IPS-18a (cell line): ENCODE data around the gene DPPA3.
A peak's percentile ranks its signal among the peaks of the same experiment; 100 is the strongest.
"Not testable (repeated sequence)": the region's sequence is repeated elsewhere in the genome, so short reads cannot be mapped to it uniquely, and the experiment has no call there.

Experiments
- H3K27ac ChIP-seq: one replicate; pipeline ENCODE4 v1.5.1; 2013; ENCODE audit warnings: low read length
- H3K27me3 ChIP-seq: one replicate; pipeline ENCODE4 v1.6.1; 2013; ENCODE audit warnings: mild to moderate bottlenecking, low read length; ENCODE audit not compliant: control insufficient read depth, insufficient read depth
- H3K36me3 ChIP-seq: one replicate; pipeline ENCODE4 v1.6.1; 2013; ENCODE audit warnings: low read depth, low read length; ENCODE audit not compliant: control insufficient read depth
- H3K4me1 ChIP-seq: one replicate; pipeline ENCODE4 v1.6.1; 2013; ENCODE audit warnings: low read depth, low read length; ENCODE audit not compliant: control insufficient read depth
- H3K4me3 ChIP-seq: one replicate; pipeline ENCODE4 v1.5.1; 2013; ENCODE audit warnings: low read length
- H3K9ac ChIP-seq: one replicate; pipeline ENCODE4 v1.6.1; 2013; ENCODE audit warnings: mild to moderate bottlenecking, low read length, moderate library complexity
- H3K9me3 ChIP-seq: one replicate; pipeline ENCODE4 v1.6.1; 2013; ENCODE audit warnings: low read depth, low read length; ENCODE audit not compliant: control insufficient read depth

DPPA3 gene

GRCh38 chr12:7711133-7711532 lies at the start of gene DPPA3:
Gene DPPA3, plus strand, starts transcription at chr12:7711433. Its CDS starts 138 bp downstream, at chr12:7711571.
- Histone ChIP-seq H3K36me3 (no peaks in the 10 kb centered on the region), H3K27me3 (no peaks in the 10 kb centered on the region), H3K9me3 (no peaks in the 10 kb centered on the region), H3K9ac (no peak within 1 kb of the TSS), H3K4me3 (no peak within 1 kb of the TSS), H3K4me1 (peaks cover 13% of the 10 kb centered on the region), H3K27ac (no peak within 1 kb of the TSS)

- H3K36me3 ChIP-seq = no peaks in the 10 kb centered on the region
- no peaks in the 10 kb centered on the region for H3K4me1 ChIP-seq
- H3K27ac ChIP-seq = no peak overlapping the region
- H3K9me3 ChIP-seq = no peaks in the 10 kb centered on the region
- H3K27me3 ChIP-seq = no peaks in the 10 kb centered on the region
- no peak overlapping the region for H3K4me3 ChIP-seq
- no peak overlapping the region for H3K9ac ChIP-seq
Measured at GRCh38 chr12:7661741-7662140, 49.5 kb upstream of the DPPA3 start.

- Histone ChIP-seq H3K27ac (no peak overlapping the region), H3K27me3 (no peaks in the 10 kb centered on the region), H3K9ac (no peak overlapping the region), H3K4me1 (no peaks in the 10 kb centered on the region), H3K4me3 (no peak overlapping the region), H3K9me3 (no peaks in the 10 kb centered on the region), H3K36me3 (no peaks in the 10 kb centered on the region)
Measured at GRCh38 chr12:7666595-7666994, 44.6 kb upstream of the DPPA3 start.

DNA sequence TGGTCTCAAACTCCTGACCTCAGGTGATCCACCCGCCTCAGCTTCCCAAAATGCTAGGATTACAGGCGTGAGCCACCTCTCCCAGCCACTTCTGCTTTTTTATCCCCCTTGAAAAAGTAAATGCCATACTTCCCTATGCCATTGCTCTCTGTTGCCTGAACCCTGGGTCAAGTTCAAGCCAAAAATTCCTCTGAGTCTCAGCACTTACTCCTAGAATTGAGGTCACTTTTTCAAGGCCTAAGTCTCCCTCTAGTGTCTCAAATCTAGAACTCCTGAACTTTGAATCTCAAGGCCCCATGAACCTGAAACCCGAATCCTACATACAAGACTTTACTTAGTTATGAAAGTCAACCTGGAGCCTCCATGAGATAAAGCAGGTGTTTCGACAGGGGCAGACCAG lies 44.1 kb upstream of the DPPA3 start:
- Histone ChIP-seq H3K36me3 (no peaks in the 10 kb centered on the region), H3K4me1 (no peaks in the 10 kb centered on the region), H3K4me3 (no peak overlapping the region), H3K27me3 (no peaks in the 10 kb centered on the region), H3K27ac (no peak overlapping the region), H3K9me3 (no peaks in the 10 kb centered on the region), H3K9ac (no peak overlapping the region)

DNA sequence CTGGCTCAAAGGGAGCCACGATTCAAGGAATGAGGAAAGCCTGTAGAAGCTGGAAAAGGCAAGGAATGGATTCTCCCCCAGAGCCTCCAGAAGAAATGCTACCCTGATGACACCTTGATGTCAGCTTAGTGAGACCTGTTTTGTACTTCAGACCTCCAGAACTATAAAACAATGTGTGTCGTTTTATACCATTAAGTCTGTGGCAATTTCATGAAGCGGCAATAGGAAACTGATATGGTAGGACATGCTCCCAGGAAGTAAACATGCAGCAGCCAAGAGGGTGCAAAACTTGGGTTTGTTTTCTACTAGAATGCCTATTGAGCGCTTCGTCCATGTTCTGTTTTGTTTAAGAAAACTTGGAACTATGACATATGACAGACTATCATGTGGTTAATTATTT lies 43.1 kb upstream of the DPPA3 start:
- no peak overlapping the region for H3K27ac ChIP-seq
- no peaks in the 10 kb centered on the region for H3K36me3 ChIP-seq
- no peak overlapping the region for H3K4me3 ChIP-seq
- H3K9me3 ChIP-seq = no peaks in the 10 kb centered on the region
- H3K9ac ChIP-seq = no peak overlapping the region
- H3K4me1 ChIP-seq = no peaks in the 10 kb centered on the region
- H3K27me3 ChIP-seq = no peaks in the 10 kb centered on the region

- not testable (repeated sequence) for H3K9ac ChIP-seq
Measured at GRCh38 chr12:7675455-7675854, 35.8 kb upstream of the DPPA3 start.

GRCh38 chr12:7677432-7677888 lies 33.8 kb upstream of the DPPA3 start:
- H3K27me3 ChIP-seq, H3K9me3 ChIP-seq, H3K4me1 ChIP-seq, H3K4me3 ChIP-seq, H3K36me3 ChIP-seq, H3K9ac ChIP-seq, H3K27ac ChIP-seq: not testable (repeated sequence)

More at GRCh38 chr12:7675455-7675854, 35.8 kb upstream of the DPPA3 start:
- H3K9me3 ChIP-seq, H3K36me3 ChIP-seq, H3K27me3 ChIP-seq, H3K4me1 ChIP-seq, H3K27ac ChIP-seq, H3K4me3 ChIP-seq: not testable (repeated sequence)

DNA sequence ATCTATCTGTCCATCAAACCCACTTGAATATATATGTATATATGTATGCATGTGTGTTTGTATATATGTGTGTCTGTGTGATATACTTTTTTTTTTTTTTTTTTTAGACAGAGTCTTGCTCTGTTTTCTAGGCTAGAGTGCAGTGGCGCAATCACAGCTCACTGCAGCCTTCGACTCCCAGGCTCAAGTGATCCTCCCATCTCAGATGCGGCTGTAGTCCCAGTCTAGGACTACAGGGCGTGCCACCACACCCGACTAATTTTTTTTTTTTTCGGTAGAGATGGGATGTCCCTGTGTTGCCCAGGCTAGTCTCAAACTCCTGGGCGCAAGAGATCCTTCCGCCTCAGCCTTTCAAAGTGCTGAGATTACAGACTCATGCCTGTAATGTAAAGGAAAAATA lies 32.5 kb upstream of the DPPA3 start:
- Histone ChIP-seq H3K27me3 (no peaks in the 10 kb centered on the region), H3K36me3 (no peaks in the 10 kb centered on the region), H3K4me3 (no peak overlapping the region), H3K27ac (no peak overlapping the region), H3K4me1 (no peaks in the 10 kb centered on the region), H3K9me3 (no peaks in the 10 kb centered on the region), H3K9ac (no peak overlapping the region)

GRCh38 chr12:7679251-7680045 lies 31.8 kb upstream of the DPPA3 start:
- Histone ChIP-seq H3K27me3 (no peaks in the 10 kb centered on the region), H3K27ac (no peak overlapping the region)

GRCh38 chr12:7681535-7681934 lies 29.7 kb upstream of the DPPA3 start:
- no peaks in the 10 kb centered on the region for H3K9me3 ChIP-seq
- no peaks in the 10 kb centered on the region for H3K36me3 ChIP-seq
- no peak overlapping the region for H3K27ac ChIP-seq
- no peak overlapping the region for H3K9ac ChIP-seq
- H3K4me1 ChIP-seq = no peaks in the 10 kb centered on the region
- H3K4me3 ChIP-seq = no peak overlapping the region
- H3K27me3 ChIP-seq = no peaks in the 10 kb centered on the region

More at GRCh38 chr12:7679251-7680045, 31.8 kb upstream of the DPPA3 start:
- no peaks in the 10 kb centered on the region for H3K9me3 ChIP-seq
- no peaks in the 10 kb centered on the region for H3K4me1 ChIP-seq
- H3K4me3 ChIP-seq = no peak overlapping the region
- H3K36me3 ChIP-seq = no peaks in the 10 kb centered on the region
- H3K9ac ChIP-seq = no peak overlapping the region

DNA sequence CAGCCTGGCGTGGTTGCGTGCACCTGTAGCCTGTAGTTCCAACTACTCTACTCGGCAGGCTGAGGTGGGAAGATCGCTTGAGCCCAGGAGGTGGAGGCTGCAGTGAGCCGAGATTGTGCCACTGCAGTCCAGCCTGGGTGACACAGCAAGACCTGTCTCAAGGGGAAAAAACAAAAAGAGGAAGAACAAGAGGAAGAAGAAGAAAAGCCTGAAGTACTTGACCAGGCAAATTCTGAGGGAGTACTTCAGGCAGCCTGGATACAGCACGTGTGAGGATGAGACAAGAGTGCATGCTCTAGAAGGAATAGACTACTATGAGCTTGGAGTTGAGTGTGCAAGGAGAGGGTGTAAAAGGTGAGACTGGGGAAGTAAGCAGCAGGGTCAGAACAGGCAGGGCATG lies 17.4 kb upstream of the DPPA3 start:
- Histone ChIP-seq H3K36me3 (no peaks in the 10 kb centered on the region), H3K4me3 (no peak overlapping the region), H3K9ac (no peak overlapping the region), H3K4me1 (peaks cover 19% of the 10 kb centered on the region), H3K9me3 (no peaks in the 10 kb centered on the region), H3K27ac (no peak overlapping the region), H3K27me3 (no peaks in the 10 kb centered on the region)

DNA sequence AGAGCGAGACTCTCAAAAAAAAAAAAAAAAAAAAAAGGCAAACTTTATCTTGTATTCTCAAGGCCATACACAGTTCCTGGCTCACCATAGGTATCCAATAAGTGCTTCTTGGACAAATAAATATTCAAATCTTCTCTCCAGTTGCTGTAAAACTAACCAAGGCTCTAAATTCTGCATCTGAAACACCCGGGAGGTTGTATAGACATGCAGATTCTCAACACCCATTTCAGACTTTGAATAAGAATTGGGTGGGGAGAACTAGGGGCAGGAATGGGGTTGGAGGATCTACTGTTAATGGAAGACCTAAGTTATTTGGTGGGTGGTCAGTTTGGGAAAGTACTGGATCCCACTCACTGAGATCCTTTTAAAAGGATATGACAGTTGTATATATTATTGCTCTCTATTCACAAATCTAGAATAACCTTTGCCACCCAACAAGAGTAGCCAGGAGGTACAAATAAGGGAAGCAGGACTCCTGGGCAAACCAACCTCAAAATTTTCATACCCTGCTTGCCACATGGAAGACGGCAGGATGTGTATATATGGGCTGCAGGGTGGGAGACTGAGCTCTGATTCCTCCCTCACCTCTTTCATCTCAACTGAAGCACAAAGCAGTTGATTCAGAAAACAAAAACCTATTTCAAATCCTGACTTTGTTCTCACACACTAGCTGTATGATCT lies 16.5 kb upstream of the DPPA3 start:
- Histone ChIP-seq H3K9ac (peak overlapping the region; percentile 38), H3K4me1 (peaks cover 19% of the 10 kb centered on the region), H3K9me3 (no peaks in the 10 kb centered on the region), H3K4me3 (peak overlapping the region; percentile 37), H3K27me3 (no peaks in the 10 kb centered on the region), H3K36me3 (no peaks in the 10 kb centered on the region), H3K27ac (peak overlapping the region; percentile 41)
